ENCODE data around the gene ZNF750. TPM values are rescaled to one million over a fixed set of nuclear protein-coding genes. Genes with fewer than 3 reads are reported as not detected.

ZNF750 gene
- total RNA-seq, 4 donors from 2014 or later = 202 to 426 (median 294) TPM

DNA sequence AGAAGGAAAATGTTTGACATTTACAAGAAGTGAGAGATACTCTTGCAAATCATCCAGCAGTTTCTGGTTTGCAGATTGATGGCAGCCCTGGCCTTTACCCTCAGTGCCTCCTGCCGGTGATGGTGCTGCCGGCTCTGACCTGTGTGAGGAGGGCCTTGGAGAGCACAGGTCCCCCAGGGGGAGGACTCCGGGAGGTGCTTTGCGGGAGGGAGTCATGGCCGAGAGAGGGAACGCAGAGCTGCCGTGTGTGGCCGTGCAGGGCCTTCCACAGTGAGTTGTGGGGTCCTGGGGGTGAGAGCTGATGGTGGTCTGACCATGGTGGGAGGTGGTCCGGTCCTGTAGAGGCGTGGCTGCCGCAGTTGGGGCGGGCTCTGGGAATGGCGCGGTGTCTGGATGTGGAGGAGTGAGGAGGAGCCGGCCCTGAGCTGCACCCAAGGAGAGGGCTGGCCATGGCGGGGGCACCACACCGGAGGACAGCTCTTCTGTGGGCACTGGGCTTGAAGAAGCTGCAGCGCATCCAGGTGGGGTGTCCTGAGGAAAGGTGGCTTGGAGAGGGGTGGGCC is 28.0 kb upstream of the ZNF750 start:
- TF ChIP-seq POLR2A (IDR thresholded peaks at IDR 0.05) (no peak), CTCF (IDR thresholded peaks at IDR 0.05) (no peak)
- intact Hi-C loops (cut with DNase I; ENCODE audit: low total_unique reads) = no loop called here
- 94 to 96% methylated on average over 18 of the region's 18 CpGs for WGBS, 2 donors
- DNase-seq (ENCODE audit: low spot score in 2 of 2) = no peak
- no peak overlapping the region for H3K4me3 ChIP-seq (ENCODE audit: low read depth, poor library complexity, severe bottlenecking)

DNA sequence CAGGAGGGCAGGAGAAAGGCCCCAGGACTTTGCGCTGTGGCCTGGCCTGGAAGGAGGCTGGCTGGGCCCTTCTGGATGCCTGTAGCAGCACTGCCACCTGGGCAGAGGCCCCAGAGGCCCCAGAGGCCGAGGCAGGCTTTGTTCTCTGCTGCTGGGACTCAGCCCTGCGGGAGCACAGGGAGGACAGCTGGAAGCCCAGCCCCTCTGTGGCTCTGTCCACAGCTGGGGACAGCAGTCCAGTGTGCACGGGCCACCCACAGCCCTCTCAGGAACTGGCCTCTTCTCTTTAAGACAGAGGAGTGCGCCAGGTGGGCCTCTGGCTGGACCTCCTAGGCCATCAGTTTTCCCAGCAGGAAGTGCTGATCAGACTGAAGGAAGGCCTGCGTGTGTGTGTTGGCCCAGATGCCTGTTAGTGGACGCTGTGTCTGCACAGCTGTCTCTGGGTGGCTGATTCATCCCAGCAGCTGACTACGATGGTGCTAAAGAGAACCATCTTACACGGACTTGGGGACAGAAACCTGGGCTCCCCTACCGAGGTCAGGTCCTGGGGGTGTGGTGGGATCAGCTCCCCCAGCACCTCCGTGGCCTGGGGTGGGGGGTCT is 26.9 kb upstream of the ZNF750 start:
- WGBS, 2 donors = 59 to 81% methylated on average over 6 to 8 of the region's 11 CpGs
- H3K4me3 ChIP-seq (ENCODE audit: low read depth, poor library complexity, severe bottlenecking) = no peak overlapping the region
- intact Hi-C loops (cut with DNase I; ENCODE audit: low total_unique reads) = no loop called here
- no peak for DNase-seq (ENCODE audit: low spot score in 2 of 2)
- TF ChIP-seq POLR2A (IDR thresholded peaks at IDR 0.05) (no peak), CTCF (IDR thresholded peaks at IDR 0.05) (no peak)

- TF ChIP-seq CTCF (IDR thresholded peaks at IDR 0.05) = no peak
- TF ChIP-seq POLR2A (IDR thresholded peaks at IDR 0.05) = no peak
- 64 to 67% methylated on average over 9 of the region's 9 CpGs for WGBS, 2 donors
- DNase-seq (ENCODE audit: low spot score in 2 of 2) = no peak
- intact Hi-C loops (cut with DNase I; ENCODE audit: low total_unique reads) = no loop called here
- H3K4me3 ChIP-seq (ENCODE audit: low read depth, poor library complexity, severe bottlenecking) = no peak overlapping the region
Measured at GRCh38 chr17:82865774-82866395, 26.1 kb upstream of the ZNF750 start.

DNA sequence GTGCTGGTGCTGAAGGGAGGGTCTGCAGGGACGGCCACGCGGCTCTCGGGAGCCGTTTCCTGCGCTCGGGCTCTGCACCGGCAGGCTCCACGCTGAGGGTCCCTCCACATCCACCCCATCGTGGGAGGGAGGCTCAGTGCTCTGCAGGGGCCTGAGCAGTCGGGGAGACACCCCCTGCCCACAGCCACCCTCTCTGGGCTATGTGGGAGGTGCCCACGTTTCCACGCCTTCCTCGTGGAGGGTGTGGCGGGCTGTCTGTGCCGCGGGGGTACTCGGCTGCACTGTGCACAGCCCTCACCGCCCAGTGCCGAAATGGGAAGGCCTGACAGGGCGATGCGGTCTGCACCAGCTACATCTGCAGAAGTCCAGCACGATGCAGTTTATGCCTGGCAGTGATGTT is 25.5 kb upstream of the ZNF750 start:
- no peak for DNase-seq (ENCODE audit: low spot score in 2 of 2)
- WGBS, 2 donors = 79 to 89% methylated on average over 21 of the region's 23 CpGs
- no peak overlapping the region for H3K4me3 ChIP-seq (ENCODE audit: low read depth, poor library complexity, severe bottlenecking)
- intact Hi-C loops (cut with DNase I; ENCODE audit: low total_unique reads) = no loop called here
- TF ChIP-seq CTCF (IDR thresholded peaks at IDR 0.05) = no peak
- no peak for TF ChIP-seq POLR2A (IDR thresholded peaks at IDR 0.05)

DNA sequence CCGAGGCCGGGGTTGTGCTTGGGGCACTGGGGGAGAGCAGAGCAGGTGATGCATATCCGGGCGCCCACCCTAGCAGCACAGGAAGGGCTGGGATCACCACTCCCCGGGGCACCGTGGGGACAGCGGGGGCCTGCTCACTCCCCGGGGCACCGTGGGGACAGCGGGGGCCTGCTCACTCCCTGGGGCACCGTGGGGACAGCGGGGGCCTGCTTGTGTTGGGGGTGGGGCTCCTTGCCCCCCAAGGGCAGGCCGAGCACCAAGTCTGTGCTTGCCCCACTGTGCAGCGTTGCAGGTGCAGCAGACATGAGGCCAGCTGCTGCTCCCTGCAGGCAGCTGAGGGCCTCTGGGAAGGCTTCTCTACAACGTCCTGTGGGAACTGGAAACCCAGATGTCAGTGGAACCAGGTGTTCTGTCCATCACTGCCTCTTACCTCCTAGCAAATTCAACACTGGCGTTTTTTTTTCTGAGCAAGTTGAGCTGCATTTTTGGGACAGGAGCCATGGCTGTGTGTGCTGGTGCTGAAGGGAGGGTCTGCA is 25.0 kb upstream of the ZNF750 start:
- TF ChIP-seq POLR2A (IDR thresholded peaks at IDR 0.05) (no peak), CTCF (IDR thresholded peaks at IDR 0.05) (no peak)
- no peak for DNase-seq (ENCODE audit: low spot score in 2 of 2)
- WGBS, 2 donors = 63 to 69% methylated on average over 4 to 11 of the region's 16 CpGs
- intact Hi-C loops (cut with DNase I; ENCODE audit: low total_unique reads) = no loop called here
- H3K4me3 ChIP-seq (ENCODE audit: low read depth, poor library complexity, severe bottlenecking) = no peak overlapping the region

Data from lower leg skin (tissue), 4 donors.